ENCODE results near the gene MATN1.

Gene MATN1

GRCh38 chr1:30731806-30732276 is 8.5 kb upstream of the MATN1 start:
- DNase-seq (ENCODE audit: low read depth): no peak

- no peak for DNase-seq (ENCODE audit: low read depth)
These were observed 7.9 kb upstream of the MATN1 start for GRCh38 chr1:30731109-30731805.

GRCh38 chr1:30730346-30731108 is 7.1 kb upstream of the MATN1 start:
- DNase-seq (ENCODE audit: low read depth): no peak

GRCh38 chr1:30729901-30730300 is 6.5 kb upstream of the MATN1 start:
- no peak for DNase-seq (ENCODE audit: low read depth)

- DNase-seq (ENCODE audit: low read depth): no peak
These were observed 5.7 kb upstream of the MATN1 start for GRCh38 chr1:30728832-30729638.

GRCh38 chr1:30728340-30728739 is 5.0 kb upstream of the MATN1 start:
- DNase-seq (ENCODE audit: low read depth): no peak

- no peak for DNase-seq (ENCODE audit: low read depth)
These were observed 4.4 kb upstream of the MATN1 start for GRCh38 chr1:30727824-30728223.

GRCh38 chr1:30726773-30727684 is 3.6 kb upstream of the MATN1 start:
- no peak for DNase-seq (ENCODE audit: low read depth)

GRCh38 chr1:30726236-30726635 is 2.9 kb upstream of the MATN1 start:
- no peak for DNase-seq (ENCODE audit: low read depth)

GRCh38 chr1:30725450-30726095 is 2.2 kb upstream of the MATN1 start:
- no peak for DNase-seq (ENCODE audit: low read depth)

GRCh38 chr1:30724655-30725421 is 1.5 kb upstream of the MATN1 start:
- DNase-seq (ENCODE audit: low read depth): no peak

- DNase-seq (ENCODE audit: low read depth): no peak
These were observed 790 bp upstream of the MATN1 start for GRCh38 chr1:30724175-30724574.

- no peak for DNase-seq (ENCODE audit: low read depth)
These were observed 1.4 kb downstream of the MATN1 start for GRCh38 chr1:30721812-30722537.

GRCh38 chr1:30721341-30721793 is 2.0 kb downstream of the MATN1 start:
- DNase-seq (ENCODE audit: low read depth): no peak

- DNase-seq (ENCODE audit: low read depth): no peak
These were observed 2.8 kb downstream of the MATN1 start for GRCh38 chr1:30720271-30721223.

GRCh38 chr1:30719406-30720270 is 3.7 kb downstream of the MATN1 start:
- peak; percentile 70 for DNase-seq (ENCODE audit: low read depth)
